ENCODE measurements around the gene GEMIN7.

The GEMIN7 gene, protein sequence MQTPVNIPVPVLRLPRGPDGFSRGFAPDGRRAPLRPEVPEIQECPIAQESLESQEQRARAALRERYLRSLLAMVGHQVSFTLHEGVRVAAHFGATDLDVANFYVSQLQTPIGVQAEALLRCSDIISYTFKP

DNA sequence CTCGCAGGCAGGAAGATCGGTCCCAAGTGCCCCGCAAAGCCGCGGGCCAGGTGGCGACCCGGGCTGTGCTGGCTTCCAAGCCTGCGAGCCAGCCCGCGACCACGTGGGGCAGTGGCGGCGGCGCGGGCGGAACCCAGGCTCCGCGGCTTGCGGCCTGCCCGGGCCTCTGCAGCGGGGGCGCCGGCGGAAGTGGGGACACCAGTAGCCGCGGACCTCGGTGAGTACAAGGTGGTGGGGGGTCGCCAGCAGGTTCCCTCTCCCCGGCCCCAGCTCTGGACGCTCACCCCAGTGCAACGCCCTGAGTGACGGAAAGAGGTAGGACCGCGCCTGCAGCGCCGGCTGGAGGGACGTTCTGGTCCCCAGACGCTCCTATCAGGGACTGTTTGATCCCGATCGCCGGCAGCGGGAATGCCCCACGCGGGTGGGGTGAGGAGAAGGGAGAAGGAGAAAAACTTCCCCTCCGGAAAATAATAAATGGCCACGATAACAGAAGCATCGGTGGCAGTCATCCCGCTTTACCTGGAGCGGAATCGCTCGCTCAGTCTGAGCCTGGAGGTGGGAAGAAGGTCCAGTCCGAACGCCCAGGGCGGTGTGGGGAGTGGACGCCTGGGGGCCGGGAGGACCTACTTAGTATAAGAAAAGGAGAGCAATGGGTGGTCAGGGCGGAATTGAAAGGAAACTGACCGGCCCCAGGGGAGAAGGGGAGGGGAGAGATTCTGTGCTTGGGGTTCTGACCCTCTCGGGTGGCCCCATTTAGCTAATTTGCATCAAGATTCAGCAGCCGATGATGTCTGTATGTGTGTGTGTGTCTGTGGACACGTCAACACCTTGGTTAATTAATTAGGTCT is at the start of gene GEMIN7:
GEMIN7 (plus strand) TSS at position 198 of the 848 bp plus-strand sequence. CDS start 10,855 bp downstream, outside the sequence.
- DNase-seq = peak in 53 of 56 donors; percentile 11 to 81 (median 55)

DNA sequence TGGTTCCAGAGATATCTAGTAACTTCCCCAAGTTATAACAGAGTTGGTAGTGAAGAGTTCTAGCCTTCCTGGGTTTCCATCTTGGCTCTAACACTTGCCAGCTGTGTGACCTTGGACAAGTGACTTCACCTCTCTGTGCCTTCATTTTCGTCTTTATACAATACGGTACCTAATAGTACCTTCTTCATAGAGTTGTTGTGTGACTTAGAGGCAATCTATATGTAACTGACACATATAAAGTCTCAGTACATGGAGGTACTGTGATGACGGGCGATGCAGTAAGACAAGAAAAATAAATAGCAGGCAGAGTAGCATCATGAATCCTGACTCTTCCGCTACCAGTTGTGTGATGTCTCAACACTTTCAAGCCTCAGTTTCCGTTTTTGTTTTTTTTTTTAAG is 48.2 kb upstream of the GEMIN7 start:
- no peak for DNase-seq

DNA sequence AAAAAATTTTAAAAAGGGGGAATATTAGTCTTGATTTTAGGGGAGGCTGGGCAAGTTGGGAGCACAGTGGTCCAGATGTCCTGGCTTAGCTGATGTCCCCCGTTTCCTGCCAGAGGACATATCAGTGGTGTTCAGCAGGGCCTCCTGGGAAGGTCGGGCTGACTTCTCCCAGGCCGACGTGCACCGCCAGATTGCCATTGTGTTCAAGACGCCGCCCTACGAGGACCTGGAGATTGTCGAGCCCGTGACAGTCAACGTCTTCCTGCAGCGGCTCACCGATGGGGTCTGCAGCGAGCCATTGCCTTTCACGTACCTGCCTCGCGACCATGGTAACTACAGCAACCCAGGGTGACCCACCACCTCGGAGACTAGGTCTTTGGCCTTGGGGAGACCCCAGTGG is 46.6 kb upstream of the GEMIN7 start:
- DNase-seq = no peak

DNA sequence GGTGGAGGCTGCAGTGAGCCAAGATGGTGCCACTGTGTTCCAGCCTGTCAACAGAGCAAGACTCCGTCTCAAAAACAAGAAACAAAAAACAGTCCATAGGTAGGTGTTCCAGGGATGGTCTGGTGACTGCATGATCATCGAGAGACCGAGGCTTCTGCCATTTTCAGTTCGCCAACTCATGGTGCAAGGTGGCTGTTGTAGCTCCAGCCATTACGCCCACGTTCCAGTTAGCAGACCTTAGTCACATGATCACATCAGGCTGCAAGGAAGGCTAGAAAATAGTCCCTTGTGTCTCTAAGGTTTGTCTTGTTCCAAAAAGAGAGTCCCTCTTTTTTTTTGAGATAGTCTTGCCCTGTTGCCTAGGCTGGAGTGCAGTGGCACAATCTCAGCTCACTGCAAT is 43.3 kb upstream of the GEMIN7 start:
- DNase-seq = no peak

DNA sequence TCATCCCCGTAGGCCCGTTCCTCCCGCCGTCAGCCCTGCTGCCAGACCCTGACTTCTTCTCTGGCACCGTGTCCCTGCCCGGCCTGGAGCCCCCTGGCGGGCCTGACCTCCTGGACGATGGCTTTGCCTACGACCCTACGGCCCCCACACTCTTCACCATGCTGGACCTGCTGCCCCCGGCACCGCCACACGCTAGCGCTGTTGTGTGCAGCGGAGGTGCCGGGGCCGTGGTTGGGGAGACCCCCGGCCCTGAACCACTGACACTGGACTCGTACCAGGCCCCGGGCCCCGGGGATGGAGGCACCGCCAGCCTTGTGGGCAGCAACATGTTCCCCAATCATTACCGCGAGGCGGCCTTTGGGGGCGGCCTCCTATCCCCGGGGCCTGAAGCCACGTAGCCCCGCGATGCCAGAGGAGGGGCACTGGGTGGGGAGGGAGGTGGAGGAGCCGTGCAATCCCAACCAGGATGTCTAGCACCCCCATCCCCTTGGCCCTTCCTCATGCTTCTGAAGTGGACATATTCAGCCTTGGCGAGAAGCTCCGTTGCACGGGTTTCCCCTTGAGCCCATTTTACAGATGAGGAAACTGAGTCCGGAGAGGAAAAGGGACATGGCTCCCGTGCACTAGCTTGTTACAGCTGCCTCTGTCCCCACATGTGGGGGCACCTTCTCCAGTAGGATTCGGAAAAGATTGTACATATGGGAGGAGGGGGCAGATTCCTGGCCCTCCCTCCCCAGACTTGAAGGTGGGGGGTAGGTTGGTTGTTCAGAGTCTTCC is 41.5 kb upstream of the GEMIN7 start:
- DNase-seq = no peak

DNA sequence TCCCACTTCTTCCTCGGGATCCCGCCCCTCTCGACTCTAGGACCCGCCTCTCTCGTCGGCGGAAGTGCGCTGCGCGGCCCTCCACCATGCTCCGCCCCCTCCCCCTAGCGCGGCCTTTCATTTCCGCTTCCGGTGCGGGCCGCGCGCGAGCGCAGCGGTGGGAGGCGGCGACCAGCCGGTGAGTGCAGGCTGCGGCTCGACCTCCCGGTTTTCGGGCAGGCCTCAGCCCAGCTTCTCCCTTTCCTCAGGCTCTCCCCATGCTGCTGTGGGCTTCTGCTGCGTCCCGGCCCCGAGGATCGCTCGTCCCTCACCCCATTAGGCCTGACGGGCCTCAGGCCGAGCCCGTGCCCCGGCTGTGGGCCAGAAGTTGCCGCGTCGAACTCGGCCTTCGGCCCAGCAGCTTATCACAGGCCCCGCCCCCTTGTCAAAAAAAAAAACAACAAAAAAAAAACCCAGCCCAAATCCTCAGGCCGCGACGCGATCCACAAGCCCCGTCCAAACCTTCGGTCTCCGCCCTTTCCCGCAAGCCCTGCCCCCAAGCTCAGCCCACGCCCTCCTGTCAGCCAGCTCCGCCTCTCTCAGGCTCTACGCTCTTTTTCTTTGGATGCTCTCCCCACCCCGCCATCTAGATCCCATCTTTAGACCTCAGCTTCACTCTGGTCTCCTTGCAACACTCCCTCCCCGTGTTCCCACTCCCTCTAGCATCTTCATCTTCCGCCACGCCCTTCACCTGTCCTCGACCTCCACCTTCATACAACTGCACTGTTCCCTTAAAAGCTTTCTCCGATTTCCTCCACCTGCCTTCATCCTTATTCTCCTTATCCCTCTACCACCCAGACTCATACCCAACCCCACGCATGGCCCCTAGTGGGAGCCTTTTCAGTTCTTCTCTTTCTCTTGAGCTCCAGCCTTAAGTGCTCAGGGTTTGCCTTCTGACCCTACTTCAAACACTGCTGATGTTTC is 39.8 kb upstream of the GEMIN7 start, which contains the start of gene CLASRP:
CLASRP (plus strand) TSS at position 115 of the 963 bp plus-strand sequence. CDS start 1,168 bp downstream, outside the sequence.
- peak in 54 of 56 donors; percentile 54 to 92 (median 83) for DNase-seq

DNA sequence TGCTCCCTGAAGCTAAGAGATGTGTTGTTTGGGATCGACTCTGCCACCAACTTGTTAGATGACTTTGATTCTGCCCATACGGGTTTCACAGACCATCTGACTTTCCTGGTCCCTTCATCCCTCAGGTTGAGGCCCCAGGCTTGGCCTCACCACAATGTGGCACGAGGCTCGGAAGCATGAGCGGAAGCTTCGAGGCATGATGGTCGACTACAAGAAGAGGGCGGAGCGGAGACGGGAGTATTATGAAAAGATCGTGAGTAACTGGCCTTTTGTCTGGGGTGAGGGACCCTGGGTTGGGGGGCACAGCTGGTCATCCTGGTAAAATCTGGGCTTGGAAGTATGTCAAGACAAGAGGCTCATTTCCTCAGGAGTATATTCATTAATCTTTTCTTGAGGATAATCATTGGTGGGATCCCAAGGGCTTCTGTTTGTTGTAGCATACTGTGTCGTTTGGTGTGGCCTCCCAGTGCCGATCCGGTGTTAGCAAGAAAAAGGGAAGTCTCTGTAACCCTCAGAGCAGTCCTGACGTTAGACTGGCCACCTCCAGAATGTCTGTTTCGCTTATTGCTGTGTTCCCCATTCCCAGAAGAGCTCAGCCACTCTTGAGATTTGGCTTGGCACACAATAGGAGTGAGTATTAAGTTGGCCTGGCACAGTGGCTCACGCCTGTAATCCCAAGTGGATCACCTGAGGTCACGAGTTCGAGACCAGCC is 38.8 kb upstream of the GEMIN7 start:
- peak in 1 of 56 donors; percentile 17 for DNase-seq

DNA sequence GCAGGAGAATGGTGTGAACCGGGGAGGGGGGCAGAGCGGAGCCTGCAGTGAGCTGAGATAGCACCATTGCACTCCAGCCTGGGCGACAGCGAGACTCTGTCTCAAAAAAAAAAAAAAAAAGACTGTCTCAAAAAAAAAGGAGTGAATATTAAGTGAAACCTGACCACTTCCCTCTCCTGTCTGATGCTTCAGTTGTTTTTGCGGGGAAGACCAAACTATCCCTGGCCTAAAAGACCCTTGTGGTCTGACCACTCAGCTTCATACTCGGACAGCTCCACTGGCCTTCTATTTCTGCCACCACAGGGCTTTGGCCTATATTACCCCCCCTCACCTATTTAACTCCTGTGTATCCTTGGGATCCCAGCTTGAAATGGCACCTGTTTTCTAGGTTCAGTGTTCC is 37.9 kb upstream of the GEMIN7 start:
- DNase-seq = no peak

DNA sequence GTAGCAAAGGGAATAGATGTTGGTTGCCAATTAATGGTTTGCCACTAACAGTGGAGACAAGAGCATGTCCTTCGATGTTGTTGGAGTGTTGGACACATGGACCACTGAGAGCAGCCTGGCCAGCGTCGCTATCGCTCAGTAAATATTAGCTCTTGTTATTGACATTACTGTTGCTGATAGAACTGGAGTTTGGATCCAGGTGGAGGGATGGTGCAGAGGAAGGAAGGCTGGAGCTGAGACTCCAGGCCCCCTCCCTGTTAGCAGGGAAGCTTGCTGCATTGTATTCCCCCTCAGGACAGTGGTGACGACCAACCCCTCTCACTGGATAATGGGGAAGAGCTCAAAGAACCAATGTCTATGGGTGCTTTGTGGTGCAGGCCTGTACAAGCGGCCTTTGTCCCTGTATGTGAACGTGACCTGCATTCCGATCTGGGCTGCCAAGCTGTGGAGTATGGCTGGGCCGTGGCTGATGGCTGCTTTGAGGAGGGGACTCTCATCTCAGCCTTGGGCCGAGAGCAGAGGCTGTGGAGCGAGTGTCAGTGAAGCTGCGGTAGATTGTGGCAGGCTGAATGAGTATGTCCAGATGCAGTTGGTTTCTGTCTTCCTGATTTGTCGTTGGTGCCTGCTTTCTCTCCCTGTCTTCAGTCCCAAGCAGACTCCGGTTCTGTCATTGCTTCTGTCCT is 33.2 kb upstream of the GEMIN7 start:
- peak in 55 of 56 donors; percentile 3 to 96 (median 81) for DNase-seq

DNA sequence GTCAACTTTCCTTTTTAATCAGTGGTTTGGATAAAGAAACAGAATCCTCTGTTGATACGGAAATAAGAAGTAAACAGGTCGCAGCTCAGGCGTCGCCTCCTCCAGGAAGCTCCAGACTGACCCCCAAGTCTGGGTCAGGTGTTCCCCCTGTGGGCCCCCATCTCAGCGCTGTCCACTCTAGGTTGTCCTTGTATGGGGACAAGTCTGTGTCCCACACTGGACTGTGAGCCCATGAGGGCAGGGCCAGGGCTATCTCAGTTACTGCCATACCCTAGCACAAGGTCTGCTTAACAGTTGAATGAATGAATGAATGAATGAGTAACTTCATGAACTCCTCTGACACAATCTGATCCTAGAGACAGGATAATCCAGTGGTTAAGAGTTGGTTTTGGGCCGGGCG is 32.7 kb upstream of the GEMIN7 start:
- DNase-seq = peak in 6 of 56 donors; percentile 8 to 48 (median 30)

DNA sequence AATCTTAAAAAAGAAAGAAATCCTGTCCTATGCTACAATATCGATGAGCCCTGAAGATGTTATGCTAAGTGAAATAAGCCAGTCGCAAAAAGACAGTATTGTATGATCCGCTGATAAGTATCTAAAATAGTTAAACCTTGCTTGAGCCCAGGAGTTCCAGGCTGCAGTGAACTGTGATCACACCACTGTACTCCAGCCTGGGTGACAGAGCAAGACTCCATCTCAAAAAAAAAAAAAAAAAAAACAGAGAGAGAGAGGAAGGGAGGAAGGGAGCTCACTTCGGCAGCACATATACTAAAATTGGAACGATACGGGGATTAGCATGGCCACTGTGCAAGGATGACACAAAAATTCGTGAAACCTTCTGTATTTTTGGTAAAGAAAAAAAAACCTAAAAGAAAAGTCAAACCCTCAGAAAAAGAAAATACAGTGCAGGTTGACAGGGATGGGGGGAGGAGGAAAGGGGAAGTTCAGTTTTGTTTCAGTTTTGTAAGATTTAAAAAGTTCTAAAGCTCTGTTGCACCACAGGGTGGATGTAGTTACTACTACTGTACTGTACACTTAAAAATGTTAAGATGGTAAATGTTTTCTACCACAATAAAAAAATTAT is 31.8 kb upstream of the GEMIN7 start:
- DNase-seq = no peak

DNA sequence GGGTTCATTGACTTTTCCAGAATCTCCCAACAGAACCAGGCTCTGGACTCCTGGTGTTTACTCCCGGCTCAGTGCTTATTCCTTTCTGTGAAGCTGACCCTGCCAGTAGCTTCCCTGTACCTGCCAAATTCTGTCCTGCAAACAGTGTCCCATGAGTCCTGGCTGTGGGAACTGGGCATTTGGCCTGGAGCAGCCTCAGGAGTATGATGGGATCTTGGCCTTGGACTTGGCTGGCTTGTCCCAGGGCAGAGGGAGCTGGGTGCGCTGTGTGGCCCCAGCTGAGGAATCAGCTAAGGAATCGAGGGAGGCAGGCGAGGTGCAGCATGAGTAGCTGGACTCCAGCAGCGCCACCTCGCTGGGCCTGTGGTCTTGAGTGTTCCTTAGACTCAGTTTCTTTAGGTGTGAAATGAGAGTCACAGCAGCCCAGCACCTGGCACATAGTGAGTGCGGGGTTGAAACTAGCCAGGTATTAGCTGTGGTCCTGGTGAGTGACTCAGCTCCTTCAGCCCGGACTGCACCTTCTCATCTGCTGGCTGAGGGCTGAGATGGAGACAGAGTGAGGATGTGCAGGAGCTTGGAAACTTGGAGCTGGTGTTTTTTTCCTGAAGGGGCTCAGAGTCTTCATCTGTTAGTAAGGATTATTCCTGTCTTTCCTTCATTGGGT is 29.9 kb upstream of the GEMIN7 start:
- peak in 31 of 56 donors; percentile 2 to 62 (median 29) for DNase-seq

DNA sequence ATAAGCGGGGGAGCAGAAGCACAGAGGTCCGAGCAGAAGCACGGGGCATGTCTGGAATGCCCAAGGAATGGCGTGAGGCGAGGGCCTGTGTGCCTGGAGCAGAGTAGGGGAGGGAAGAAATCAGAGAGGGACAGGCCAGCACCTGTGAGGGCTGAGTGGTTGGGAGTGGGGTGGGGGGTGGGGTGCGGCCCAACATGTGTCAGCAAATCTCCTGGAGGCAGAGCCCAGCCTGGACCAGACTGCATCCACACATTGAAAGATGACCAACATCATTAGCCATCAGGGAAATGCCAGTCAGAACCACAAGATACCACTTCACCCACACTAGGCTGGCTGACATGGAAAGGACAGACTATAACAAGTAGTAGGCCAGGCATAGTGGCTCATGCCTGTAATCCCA is 29.0 kb upstream of the GEMIN7 start:
- no peak for DNase-seq

DNA sequence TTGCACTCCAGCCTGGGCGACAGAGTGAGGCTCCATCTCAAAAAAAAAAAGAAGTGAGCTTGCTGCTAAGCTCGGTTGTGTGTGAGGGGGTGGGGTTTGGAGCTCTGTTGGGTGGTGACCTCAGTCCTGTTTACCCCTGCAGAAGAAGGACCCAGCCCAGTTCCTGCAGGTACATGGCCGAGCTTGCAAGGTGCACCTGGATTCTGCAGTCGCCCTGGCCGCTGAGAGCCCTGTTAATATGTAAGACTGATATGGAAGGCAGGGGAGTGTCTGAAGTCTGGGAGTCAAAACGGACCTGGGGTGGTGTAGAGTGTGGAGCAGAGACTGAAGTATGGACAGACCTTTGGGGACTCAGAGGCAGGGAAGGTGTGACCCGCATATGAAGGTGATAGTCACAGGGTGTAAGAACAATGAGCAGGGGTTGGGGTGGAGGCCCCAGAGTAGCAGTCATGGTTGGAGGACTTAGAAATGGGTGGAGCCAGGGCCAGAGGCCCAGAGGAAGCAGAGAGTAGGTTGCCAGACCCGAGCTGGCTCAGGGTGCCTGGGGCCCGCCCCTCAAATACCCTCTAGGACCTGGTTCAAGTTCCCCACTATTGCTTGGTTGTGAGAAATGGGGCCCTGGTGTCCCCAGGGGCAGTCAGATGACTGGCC is 27.0 kb upstream of the GEMIN7 start:
- DNase-seq = no peak

DNA sequence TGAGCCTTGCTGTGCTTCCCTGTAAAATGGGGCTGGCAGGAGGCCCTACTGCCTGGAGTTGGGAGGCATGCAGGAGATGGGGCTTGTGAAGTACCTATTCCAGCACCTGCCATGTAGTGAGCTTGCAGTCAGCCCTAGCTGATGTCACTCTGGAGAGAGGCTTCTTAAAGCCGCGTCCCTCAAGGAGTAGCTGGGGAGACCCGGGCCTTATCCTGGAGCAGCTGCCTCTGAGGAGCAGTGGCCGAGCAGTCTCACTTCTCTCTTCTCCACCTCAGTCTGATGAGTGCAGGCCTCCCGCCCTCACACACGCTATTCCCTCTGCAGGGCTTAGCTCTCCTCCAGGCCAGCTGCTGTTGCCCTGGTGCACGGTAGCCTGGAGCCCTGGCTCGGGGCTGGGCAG is 22.2 kb upstream of the GEMIN7 start:
- DNase-seq = no peak

DNA sequence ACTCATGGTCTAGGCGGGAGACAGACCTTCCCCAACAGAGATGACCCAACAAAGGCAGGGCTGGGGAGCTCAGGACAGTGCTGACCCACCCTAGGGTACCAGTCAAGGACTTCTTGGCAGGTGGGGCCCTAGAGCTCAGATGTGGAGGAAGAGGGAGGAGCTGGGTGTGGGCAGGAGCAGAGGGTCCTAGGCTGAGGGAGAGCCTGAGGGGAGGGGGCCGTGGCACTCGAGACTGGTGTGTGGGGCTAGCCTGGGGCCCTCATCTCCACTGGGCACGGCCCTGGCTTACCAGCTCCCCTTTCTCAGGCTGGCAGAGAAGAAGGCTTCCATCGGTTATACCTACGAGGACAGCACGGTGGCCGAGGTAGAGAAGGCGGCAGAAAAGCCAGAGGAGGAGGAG is 21.6 kb upstream of the GEMIN7 start:
- DNase-seq = no peak

DNA sequence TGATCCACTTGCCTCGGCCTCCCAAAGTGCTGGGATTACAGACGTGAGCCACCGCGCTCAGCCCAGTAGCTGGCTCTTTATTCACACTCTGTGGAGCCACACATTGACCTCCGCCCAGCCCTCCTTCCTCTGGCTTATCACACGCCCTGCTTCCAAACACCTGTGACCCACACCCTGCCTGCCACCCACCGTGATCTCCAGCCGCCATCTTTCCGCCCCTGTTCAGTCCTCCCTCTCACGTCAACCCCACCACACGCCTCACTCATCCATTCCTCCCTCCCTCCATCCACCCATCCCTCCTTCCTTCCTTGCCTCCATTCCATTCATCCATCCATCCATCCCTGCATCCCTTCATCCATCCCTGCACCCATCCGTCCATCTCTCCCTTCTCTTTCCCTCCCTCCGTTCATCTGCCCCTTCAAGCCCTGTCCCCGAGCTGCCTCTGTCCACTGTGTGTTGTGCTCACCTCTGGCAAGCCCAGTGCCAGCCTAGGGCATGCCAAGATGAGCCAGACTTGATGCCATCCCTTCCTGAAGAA is 20.4 kb upstream of the GEMIN7 start:
- DNase-seq = no peak

All from nucleus accumbens (tissue), 56 donors.